OCI-LY1 (cell line): ENCODE measurements around the gene METRN.

Experiments used
- EZH2 ChIP-seq: fragments of 200-600 bp; sonication (generic), shearing (Covaris generic); IDR thresholded peaks from 2 replicates; pipeline ENCODE4 v1.8.0; 2017; ENCODE audit warnings: borderline replicate concordance, mixed run types, mild to moderate bottlenecking, antibody characterized with exemption, low read length, moderate library complexity, mixed read lengths
- TF ChIP-seq, protein P1 (sequence below): fragments of 200-600 bp; sonication (generic), shearing (Covaris generic); IDR thresholded peaks from 2 replicates; pipeline ENCODE4 v1.5.1; 2017; ENCODE audit warnings: mild to moderate bottlenecking, antibody characterized with exemption, low read length, moderate library complexity, mixed read lengths

DNA sequence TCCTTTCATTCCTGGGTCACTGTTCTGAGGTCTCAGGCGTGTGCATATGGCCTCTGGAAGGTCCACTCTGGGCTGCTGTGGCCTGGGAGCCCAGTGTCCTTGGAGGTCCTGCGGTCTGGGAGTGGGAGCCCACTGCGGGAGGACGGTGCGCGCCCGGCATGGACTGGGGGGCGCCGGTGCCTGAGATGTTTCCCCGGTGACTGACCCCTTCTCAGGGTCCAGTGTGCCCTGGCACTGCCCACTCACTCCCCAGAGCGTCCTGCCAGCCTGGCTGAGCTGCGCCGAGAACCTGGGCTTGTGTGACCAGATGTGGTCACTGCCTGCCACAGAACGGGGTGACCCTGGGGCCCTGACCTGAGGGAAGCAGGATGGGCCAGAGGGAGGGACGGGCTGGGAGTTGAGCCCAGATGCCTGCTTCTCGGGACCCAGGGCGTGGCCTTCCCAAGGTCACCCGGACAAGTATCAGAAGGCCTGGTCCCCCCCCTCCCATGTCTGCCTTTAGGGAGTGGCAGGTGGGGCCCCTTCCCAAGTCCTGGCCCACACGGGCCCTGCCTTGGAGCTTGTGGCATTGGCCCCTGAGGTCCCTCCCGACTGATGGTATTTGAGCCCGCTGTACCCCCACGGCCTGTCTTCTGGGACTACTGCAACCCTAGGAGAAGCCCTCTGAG, 40.6 kb upstream of the METRN start:
- TF ChIP-seq EZH2: no peak
- TF ChIP-seq, protein P1, sequence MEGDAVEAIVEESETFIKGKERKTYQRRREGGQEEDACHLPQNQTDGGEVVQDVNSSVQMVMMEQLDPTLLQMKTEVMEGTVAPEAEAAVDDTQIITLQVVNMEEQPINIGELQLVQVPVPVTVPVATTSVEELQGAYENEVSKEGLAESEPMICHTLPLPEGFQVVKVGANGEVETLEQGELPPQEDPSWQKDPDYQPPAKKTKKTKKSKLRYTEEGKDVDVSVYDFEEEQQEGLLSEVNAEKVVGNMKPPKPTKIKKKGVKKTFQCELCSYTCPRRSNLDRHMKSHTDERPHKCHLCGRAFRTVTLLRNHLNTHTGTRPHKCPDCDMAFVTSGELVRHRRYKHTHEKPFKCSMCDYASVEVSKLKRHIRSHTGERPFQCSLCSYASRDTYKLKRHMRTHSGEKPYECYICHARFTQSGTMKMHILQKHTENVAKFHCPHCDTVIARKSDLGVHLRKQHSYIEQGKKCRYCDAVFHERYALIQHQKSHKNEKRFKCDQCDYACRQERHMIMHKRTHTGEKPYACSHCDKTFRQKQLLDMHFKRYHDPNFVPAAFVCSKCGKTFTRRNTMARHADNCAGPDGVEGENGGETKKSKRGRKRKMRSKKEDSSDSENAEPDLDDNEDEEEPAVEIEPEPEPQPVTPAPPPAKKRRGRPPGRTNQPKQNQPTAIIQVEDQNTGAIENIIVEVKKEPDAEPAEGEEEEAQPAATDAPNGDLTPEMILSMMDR: no peak
